Ishikawa (cell line): Measurements from ENCODE around the gene PRKN.

Source experiments
- EGR1 ChIP-seq: IDR thresholded peaks from 2 replicates; pipeline ENCODE4 v1.6.1; 2012
- FOXM1 ChIP-seq: IDR thresholded peaks from 2 replicates; pipeline ENCODE4 v1.6.1; 2012; ENCODE audit warnings: low read depth, borderline replicate concordance
- MAX ChIP-seq: IDR thresholded peaks from 2 replicates; pipeline ENCODE4 v1.6.1; 2012
- NFIC ChIP-seq: IDR thresholded peaks from 2 replicates; pipeline ENCODE4 v1.6.1; 2012
- REST ChIP-seq: IDR thresholded peaks from 2 replicates; pipeline ENCODE4 v1.6.1; 2012; ENCODE audit warnings: low read depth, mild to moderate bottlenecking
- TCF12 ChIP-seq: IDR thresholded peaks from 2 replicates; pipeline ENCODE4 v1.6.1; 2012; ENCODE audit warnings: low read depth
- USF1 ChIP-seq: IDR thresholded peaks from 2 replicates; pipeline ENCODE4 v1.6.1; 2012

- no peak for TF ChIP-seq REST
- TF ChIP-seq USF1 = no peak
- TF ChIP-seq NFIC = no peak
- TF ChIP-seq EGR1 = no peak
- no peak for TF ChIP-seq FOXM1
- TF ChIP-seq MAX = no peak
- TF ChIP-seq TCF12 = no peak
These were observed 608.2 kb downstream of the PRKN start for GRCh38 chr6:162119341-162119740.
